Neural crest cell (in vitro differentiated cells): Measurements from ENCODE around the gene TSPEAR. TPM values are rescaled to one million over a fixed set of nuclear protein-coding genes. Genes with fewer than 3 reads are reported as not detected.

Experiments used
- DNase-seq: peaks from one replicate; pipeline ENCODE4 v3.0.0; 2021; ENCODE audit warnings: low read depth, mixed read lengths, low spot score
- H3K27ac Mint-ChIP-seq: one replicate; pipeline ENCODE4 v1.8.0; 2021; ENCODE audit warnings: mild to moderate bottlenecking, mixed read lengths; ENCODE audit not compliant: unreplicated experiment
- H3K27me3 Mint-ChIP-seq: 2 replicates; pipeline ENCODE4 v1.8.0; 2021; ENCODE audit warnings: low read depth, mild to moderate bottlenecking, mixed read lengths
- H3K36me3 Mint-ChIP-seq: 2 replicates; pipeline ENCODE4 v1.8.0; 2021; ENCODE audit warnings: low read depth, mild to moderate bottlenecking, mixed read lengths
- H3K4me1 Mint-ChIP-seq: 2 replicates; pipeline ENCODE4 v1.8.0; 2021; ENCODE audit warnings: mixed read lengths
- H3K4me3 Mint-ChIP-seq: one replicate; pipeline ENCODE4 v1.8.0; 2021; ENCODE audit warnings: mild to moderate bottlenecking, mixed read lengths
- H3K9me3 Mint-ChIP-seq: 2 replicates; pipeline ENCODE4 v1.8.0; 2021; ENCODE audit warnings: mixed read lengths
- CTCF ChIP-seq: fragments of 200-600 bp; sonication (generic); conservative IDR thresholded peaks from 2 replicates; pipeline ENCODE4 v1.5.0; 2021; ENCODE audit warnings: antibody characterized with exemption, mild to moderate bottlenecking
- total RNA-seq: library from RNA; stranded (reverse); gene quantifications from 2 replicates; pipeline ENCODE4 v1.2.1, GENCODE V29; 2021

The TSPEAR gene
- total RNA-seq, 1 donor from 2014 or later: not detected

GRCh38 chr21:44708213-44708865 is 3.0 kb downstream of the TSPEAR start:
- Mint-ChIP-seq H3K27me3 (peaks cover 98% of the 10 kb centered on the region), H3K4me3 (no peak overlapping the region), H3K4me1 (peaks cover 23% of the 10 kb centered on the region), H3K27ac (no peak overlapping the region), H3K9me3 (no peaks in the 10 kb centered on the region), H3K36me3 (no peaks in the 10 kb centered on the region)
- DNase-seq: no peak
- no peak for TF ChIP-seq CTCF

GRCh38 chr21:44706706-44707581 is 4.4 kb downstream of the TSPEAR start:
- Mint-ChIP-seq H3K4me3 (no peak overlapping the region), H3K4me1 (peaks cover 23% of the 10 kb centered on the region), H3K27ac (no peak overlapping the region), H3K36me3 (no peaks in the 10 kb centered on the region), H3K27me3 (peaks cover 96% of the 10 kb centered on the region), H3K9me3 (no peaks in the 10 kb centered on the region)
- no peak for DNase-seq
- no peak for TF ChIP-seq CTCF

- peaks cover 96% of the 10 kb centered on the region for H3K27me3 Mint-ChIP-seq
- no peak overlapping the region for H3K27ac Mint-ChIP-seq
- TF ChIP-seq CTCF: no peak
- H3K4me1 Mint-ChIP-seq: peaks cover 21% of the 10 kb centered on the region
- H3K4me3 Mint-ChIP-seq: no peak overlapping the region
- H3K36me3 Mint-ChIP-seq: no peaks in the 10 kb centered on the region
- no peak for DNase-seq
- no peaks in the 10 kb centered on the region for H3K9me3 Mint-ChIP-seq
These were observed 5.2 kb downstream of the TSPEAR start for GRCh38 chr21:44706026-44706705.

DNA sequence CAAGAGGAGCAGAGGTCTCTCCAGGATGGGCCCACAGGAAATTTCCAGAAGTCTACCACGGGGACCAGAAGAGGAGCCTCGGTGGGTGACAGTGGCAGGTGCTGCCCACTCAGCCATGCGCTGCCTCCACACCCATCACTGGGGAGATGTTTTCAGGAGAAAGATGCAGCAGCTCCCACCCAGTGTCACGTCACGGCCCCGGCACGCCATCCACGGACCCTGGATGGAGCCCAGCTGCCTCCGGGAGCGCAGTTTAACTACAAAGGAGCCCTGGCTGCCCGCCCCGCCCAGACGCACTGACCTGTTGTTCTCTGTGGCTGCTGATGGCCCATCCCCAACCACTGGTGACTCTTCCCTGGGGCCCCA is 6.8 kb downstream of the TSPEAR start:
- no peak for DNase-seq
- Mint-ChIP-seq H3K4me1 (peaks cover 28% of the 10 kb centered on the region), H3K27ac (no peak overlapping the region), H3K36me3 (no peaks in the 10 kb centered on the region), H3K27me3 (peaks cover 90% of the 10 kb centered on the region), H3K9me3 (no peaks in the 10 kb centered on the region), H3K4me3 (no peak overlapping the region)
- no peak for TF ChIP-seq CTCF

DNA sequence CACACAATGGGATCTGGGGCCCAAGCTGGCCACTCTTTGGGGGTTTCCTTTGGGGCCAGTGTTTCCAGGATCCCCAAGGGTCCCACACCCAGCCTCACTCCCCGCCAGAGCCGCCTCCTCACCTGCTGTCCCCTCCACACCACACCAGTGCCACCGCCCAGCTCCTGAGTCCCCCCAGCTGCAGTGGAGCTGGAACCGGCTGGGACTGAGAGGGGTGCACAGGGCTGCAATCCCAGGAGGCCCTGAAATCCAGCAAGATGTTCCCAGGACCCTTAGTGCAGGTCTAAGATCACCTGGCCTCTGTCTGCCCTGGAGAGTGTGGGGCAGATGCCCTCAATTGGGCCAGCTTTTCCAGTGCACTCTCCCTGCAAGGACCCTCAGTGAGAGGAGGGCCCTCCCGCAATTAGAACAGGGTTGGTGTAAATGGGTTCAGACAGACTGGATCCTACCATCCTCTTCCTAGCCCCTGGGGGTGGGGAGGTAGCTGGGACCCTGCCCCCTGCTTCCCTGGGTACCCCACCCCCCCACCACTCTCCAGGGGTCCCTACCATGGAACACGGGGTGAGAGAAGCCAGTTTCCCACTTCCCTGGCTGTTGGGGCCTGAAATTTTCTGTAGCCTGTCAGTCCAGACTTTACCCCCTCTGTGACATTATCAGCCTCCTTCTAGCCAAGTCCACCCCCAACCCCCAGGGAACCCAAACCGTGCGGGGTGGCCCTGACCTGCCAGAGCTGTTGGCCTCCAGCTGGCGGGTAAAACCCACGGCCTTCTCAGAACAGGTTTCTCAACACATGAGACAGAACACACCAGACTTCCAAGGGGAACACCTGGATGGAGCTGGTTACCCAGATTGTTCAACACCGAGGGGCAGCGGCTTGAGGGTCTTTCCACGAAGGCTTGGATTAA is 7.4 kb downstream of the TSPEAR start:
- Mint-ChIP-seq H3K27me3 (peaks cover 87% of the 10 kb centered on the region), H3K36me3 (no peaks in the 10 kb centered on the region), H3K9me3 (no peaks in the 10 kb centered on the region), H3K27ac (no peak overlapping the region), H3K4me1 (peaks cover 29% of the 10 kb centered on the region), H3K4me3 (no peak overlapping the region)
- TF ChIP-seq CTCF: no peak
- DNase-seq: no peak
